IgD-negative memory B cell (primary cell): Measurements from ENCODE around the gene SP2. TPM values are rescaled to one million over a fixed set of nuclear protein-coding genes. Genes with fewer than 3 reads are reported as not detected.
A peak's percentile ranks its signal among the peaks of the same experiment; 100 is the strongest.

ENCODE experiments used
- H3K27ac Mint-ChIP-seq, 3 donors: one replicate each; pipeline ENCODE4 v1.8.0; 2020 to 2022; ENCODE audit warnings: mild to moderate bottlenecking in 3 of 3, mixed read lengths in 3 of 3, moderate library complexity in 1 of 3
- H3K27me3 Mint-ChIP-seq: one replicate; pipeline ENCODE4 v1.8.0; 2021; ENCODE audit warnings: mixed read lengths
- H3K36me3 Mint-ChIP-seq: one replicate; pipeline ENCODE4 v1.8.0; 2020; ENCODE audit warnings: mild to moderate bottlenecking, mixed read lengths
- H3K4me1 Mint-ChIP-seq, 3 donors: one replicate each; pipeline ENCODE4 v1.8.0; 2020 to 2022; ENCODE audit warnings: mixed read lengths in 3 of 3, mild to moderate bottlenecking in 1 of 3
- H3K4me3 Mint-ChIP-seq, 4 donors: one replicate each; pipeline ENCODE4 v1.8.0; 2020 to 2022; ENCODE audit warnings: mild to moderate bottlenecking in 4 of 4, mixed read lengths in 4 of 4, moderate library complexity in 3 of 4
- H3K9me3 Mint-ChIP-seq, 3 donors: one replicate each; pipeline ENCODE4 v1.8.0; 2020 to 2021; ENCODE audit warnings: mixed read lengths in 3 of 3, mild to moderate bottlenecking in 1 of 3
- polyA plus RNA-seq: library from polyadenylated mRNA; unstranded; fragments of 300-500 nt; fragmentation: Illumina TruSeq; gene quantifications from one replicate; pipeline ENCODE4 v1.2.3, GENCODE V29; 2021

SP2 gene
- polyA plus RNA-seq, 1 donor from 2014 or later: 13.7 TPM

DNA sequence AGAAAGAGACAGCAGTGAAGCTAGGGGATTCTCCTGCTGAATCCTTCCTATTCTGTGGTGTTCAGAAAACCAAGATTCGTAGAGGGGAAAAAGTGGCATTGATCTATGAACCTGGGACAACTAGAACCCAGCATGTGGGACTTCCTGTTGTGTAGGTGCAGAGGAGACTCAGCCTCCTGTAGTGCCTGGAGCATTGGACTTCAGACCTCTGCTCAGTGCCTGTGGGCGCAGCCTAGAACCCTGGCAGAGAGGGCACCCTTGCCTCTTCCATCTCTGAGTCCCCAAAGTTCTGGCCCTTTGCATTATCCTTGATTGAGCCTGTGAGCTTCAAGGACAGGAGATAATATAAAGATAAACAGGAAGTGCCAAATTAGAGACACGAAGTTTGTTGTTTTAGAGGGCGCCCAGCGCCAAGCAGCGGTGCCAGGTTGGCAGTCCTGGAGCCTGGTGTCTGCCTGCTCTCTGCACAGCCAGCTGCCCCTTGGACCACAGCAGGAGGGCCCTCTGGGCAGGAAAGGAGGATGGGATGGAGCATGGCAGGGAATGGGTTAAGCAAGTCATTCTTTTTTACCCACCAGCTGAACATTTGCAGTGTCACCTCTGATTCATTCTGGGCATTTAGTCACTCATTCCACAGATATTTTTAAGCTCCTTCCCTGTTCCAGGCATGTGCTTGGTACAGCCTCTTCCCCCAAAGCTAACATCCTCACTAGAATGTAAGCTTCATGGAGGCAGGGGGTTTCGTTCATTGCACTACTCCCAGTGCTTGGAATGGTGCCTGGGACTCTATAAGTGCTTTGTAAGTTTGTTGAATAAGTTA, 33.2 kb upstream of the SP2 start:
- no peaks in the 10 kb centered on the region for H3K9me3 Mint-ChIP-seq
- no peaks in the 10 kb centered on the region for H3K36me3 Mint-ChIP-seq
- peaks cover 22% of the 10 kb centered on the region for H3K27me3 Mint-ChIP-seq
- peaks cover 0 to 6% (median 0%) of the 10 kb centered on the region in 3 donors for H3K4me1 Mint-ChIP-seq
- H3K27ac Mint-ChIP-seq: no peak overlapping the region
- H3K4me3 Mint-ChIP-seq: no peak overlapping the region

- no peaks in the 10 kb centered on the region for H3K9me3 Mint-ChIP-seq
- H3K27ac Mint-ChIP-seq: no peak overlapping the region
- no peak overlapping the region for H3K4me3 Mint-ChIP-seq
- peaks cover 16% of the 10 kb centered on the region for H3K27me3 Mint-ChIP-seq
- no peaks in the 10 kb centered on the region for H3K36me3 Mint-ChIP-seq
- H3K4me1 Mint-ChIP-seq: peaks cover 0 to 6% (median 0%) of the 10 kb centered on the region in 3 donors
Observed at GRCh38 chr17:47864791-47865216, 31.2 kb upstream of the SP2 start.

DNA sequence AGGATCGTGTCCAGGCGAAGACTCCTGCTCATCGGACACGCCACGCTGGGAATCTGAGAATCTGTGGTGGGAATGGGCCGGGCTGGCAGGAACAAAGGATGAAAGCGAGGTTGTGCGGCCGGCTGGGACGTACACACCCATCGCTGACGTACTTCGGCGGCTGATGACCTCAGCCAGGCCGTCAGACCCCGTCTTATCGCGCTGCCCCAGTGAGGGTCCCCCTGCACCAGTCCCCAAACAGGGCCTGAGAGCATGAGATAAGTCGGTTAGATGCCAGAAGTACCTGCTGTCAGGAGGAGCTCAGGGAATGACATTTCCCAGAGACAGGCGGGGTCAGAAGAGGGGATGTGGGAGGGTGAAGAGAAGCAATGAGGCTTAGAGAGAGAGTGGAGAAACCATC, 29.1 kb upstream of the SP2 start:
- Mint-ChIP-seq H3K27ac (no peak overlapping the region), H3K4me3 (no peak overlapping the region), H3K9me3 (no peaks in the 10 kb centered on the region), H3K36me3 (no peaks in the 10 kb centered on the region), H3K4me1 (peaks cover 0 to 8% (median 5%) of the 10 kb centered on the region in 3 donors), H3K27me3 (peaks cover 18% of the 10 kb centered on the region)

DNA sequence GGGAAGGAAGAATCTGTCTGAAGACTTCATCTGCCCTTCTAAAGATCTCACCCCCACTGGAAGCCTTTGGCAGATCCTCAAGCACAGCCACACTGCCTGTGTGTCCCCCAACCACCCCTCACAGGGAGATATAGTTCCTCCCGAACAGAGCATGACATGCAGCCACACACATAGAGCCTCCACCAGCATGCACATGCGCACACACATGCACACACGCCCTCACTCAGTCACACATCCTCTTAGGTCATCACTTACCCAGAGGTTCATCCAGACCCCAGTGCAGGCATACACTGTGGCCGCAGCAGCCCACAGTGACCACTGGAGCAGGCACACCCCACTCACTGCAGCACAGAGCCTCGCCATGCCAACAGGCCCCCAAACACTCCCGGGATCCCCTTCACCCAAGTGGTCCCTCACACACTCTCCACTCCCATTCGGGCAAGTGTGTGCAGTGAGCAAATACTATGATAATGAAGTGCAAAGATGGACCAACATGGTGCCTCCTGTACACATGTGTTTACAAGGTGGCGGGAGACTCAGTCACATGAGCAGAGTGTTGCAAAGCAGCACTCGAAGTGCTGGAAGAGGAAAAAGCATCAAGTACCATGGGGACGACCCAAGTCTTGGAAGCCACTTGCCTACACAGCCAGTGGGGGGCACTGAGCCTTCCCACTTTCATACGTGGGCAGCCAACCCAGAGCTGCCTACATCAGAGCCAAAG, 28.1 kb upstream of the SP2 start:
- peaks cover 22% of the 10 kb centered on the region for H3K27me3 Mint-ChIP-seq
- no peaks in the 10 kb centered on the region for H3K36me3 Mint-ChIP-seq
- H3K9me3 Mint-ChIP-seq: no peaks in the 10 kb centered on the region
- peaks cover 0 to 7% (median 7%) of the 10 kb centered on the region in 3 donors for H3K4me1 Mint-ChIP-seq
- H3K4me3 Mint-ChIP-seq: no peak overlapping the region
- peak overlapping the region in 1 of 3 donors; percentile 29 for H3K27ac Mint-ChIP-seq

DNA sequence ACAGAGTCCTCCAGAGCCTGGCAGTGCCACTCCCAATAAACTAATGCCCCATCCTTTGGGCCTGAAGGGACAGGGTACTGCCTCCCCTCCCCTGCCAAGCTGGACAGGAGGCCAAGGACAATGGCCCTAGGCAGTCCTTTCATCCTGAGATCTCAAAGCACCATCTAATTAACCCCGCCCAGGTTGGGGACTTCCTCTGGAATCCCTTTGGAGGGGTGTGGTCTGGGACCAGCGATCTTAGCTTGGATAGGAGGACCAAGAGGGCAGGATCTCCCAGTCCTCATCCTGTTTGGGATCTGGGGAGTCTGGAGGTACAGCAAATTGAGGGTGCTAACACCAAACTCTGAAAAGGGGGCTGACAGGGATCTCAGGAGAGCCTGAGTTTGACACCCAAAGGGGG, 26.9 kb upstream of the SP2 start:
- H3K36me3 Mint-ChIP-seq: no peaks in the 10 kb centered on the region
- peaks cover 0 to 7% (median 7%) of the 10 kb centered on the region in 3 donors for H3K4me1 Mint-ChIP-seq
- no peak overlapping the region for H3K27ac Mint-ChIP-seq
- no peaks in the 10 kb centered on the region for H3K9me3 Mint-ChIP-seq
- H3K27me3 Mint-ChIP-seq: peaks cover 26% of the 10 kb centered on the region
- no peak overlapping the region for H3K4me3 Mint-ChIP-seq

DNA sequence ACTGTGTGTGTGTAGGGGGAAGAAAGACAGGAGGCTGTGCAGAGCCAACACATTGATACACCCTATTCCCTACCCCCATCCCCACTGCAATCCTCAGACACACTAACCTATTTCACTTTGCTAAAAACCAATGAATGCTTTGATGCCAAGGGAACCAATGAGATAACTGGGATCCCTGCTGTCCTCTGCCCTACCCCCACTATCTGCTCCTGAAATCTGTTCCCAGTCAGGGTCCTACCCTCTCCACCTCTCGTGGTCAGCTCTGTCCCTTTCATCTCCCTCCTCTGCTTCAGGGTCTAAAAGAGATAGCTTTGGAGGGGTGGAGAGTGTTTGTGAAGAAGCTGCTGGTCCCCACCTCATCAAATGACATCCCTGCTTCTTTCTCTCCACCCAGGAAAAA, 26.0 kb upstream of the SP2 start:
- Mint-ChIP-seq H3K4me1 (peaks cover 0 to 7% (median 5%) of the 10 kb centered on the region in 3 donors), H3K9me3 (no peaks in the 10 kb centered on the region), H3K4me3 (no peak overlapping the region), H3K27ac (no peak overlapping the region), H3K36me3 (no peaks in the 10 kb centered on the region), H3K27me3 (peaks cover 34% of the 10 kb centered on the region)

DNA sequence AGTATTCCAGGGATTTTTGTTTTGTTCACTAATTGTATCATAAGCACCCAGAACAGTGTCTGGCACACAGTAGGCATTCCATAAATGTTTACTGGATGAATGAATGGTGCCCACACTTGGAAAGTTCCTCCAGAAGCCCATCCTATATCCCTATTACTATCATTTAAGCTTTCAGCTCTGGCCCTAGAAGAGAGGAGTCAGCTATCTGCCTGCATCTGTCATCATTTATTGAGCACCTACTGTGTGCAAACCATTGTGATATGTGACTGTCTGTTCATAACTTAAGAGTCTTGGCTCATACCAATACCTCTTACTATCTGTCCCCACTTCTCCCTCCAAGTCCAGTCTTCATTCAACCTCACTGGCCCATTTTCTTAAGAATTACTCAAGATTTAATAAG, 25.0 kb upstream of the SP2 start:
- Mint-ChIP-seq H3K4me1 (peaks cover 0 to 7% (median 5%) of the 10 kb centered on the region in 3 donors), H3K27ac (no peak overlapping the region), H3K4me3 (no peak overlapping the region), H3K9me3 (peaks cover 0 to 2% (median 0%) of the 10 kb centered on the region in 3 donors), H3K36me3 (no peaks in the 10 kb centered on the region), H3K27me3 (peaks cover 40% of the 10 kb centered on the region)

DNA sequence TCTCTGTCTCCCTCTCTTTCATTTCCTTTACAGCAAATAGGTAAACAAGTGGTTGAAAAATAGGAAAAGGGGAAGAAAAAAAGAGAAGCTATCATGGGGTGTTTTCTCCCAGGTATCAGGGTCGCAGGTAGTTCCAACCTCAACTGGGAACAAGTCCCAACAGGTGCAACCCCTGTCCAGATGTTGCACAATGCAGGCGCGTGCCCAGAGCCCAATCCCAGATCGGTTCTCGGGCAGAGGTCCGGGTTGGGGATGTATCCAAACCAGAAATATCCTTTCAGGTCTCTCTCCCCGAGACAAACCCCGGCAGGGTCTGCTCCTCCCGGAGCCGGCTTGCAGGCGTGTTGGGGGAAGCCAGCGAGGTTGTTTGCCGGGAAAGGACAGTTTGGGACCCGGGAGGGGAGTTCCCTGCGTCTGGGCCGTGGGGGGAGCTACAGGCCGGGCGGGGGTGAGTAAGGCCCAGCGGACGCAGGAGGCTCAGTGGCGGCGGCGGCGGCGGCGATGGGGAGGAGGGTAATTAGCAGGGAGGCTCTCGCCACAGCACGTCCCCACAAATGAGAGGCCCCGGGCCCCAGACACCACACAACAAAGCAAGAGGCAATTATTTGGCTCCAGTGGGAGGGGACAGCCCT, 23.9 kb upstream of the SP2 start:
- Mint-ChIP-seq H3K4me3 (peak overlapping the region in 1 of 4 donors; percentile 66), H3K27ac (no peak overlapping the region), H3K4me1 (peaks cover 0 to 7% (median 5%) of the 10 kb centered on the region in 3 donors), H3K27me3 (peaks cover 38% of the 10 kb centered on the region), H3K36me3 (no peaks in the 10 kb centered on the region), H3K9me3 (peaks cover 0 to 2% (median 0%) of the 10 kb centered on the region in 3 donors)

GRCh38 chr17:47872651-47873161, 23.3 kb upstream of the SP2 start:
- H3K4me3 Mint-ChIP-seq: peak overlapping the region in 1 of 4 donors; percentile 68
- no peak overlapping the region for H3K27ac Mint-ChIP-seq
- H3K36me3 Mint-ChIP-seq: no peaks in the 10 kb centered on the region
- peaks cover 41% of the 10 kb centered on the region for H3K27me3 Mint-ChIP-seq
- peaks cover 0 to 2% (median 0%) of the 10 kb centered on the region in 3 donors for H3K9me3 Mint-ChIP-seq
- H3K4me1 Mint-ChIP-seq: peaks cover 0 to 7% (median 5%) of the 10 kb centered on the region in 3 donors

- H3K36me3 Mint-ChIP-seq: no peaks in the 10 kb centered on the region
- H3K27me3 Mint-ChIP-seq: peaks cover 43% of the 10 kb centered on the region
- no peak overlapping the region for H3K27ac Mint-ChIP-seq
Observed at GRCh38 chr17:47873200-47874090, 22.6 kb upstream of the SP2 start.

GRCh38 chr17:47875011-47875985, 20.7 kb upstream of the SP2 start:
- no peaks in the 10 kb centered on the region for H3K36me3 Mint-ChIP-seq
- H3K27ac Mint-ChIP-seq: no peak overlapping the region
- peaks cover 41% of the 10 kb centered on the region for H3K27me3 Mint-ChIP-seq
- peaks cover 0 to 7% (median 5%) of the 10 kb centered on the region in 3 donors for H3K4me1 Mint-ChIP-seq
- no peak overlapping the region for H3K4me3 Mint-ChIP-seq
- H3K9me3 Mint-ChIP-seq: peaks cover 0 to 2% (median 0%) of the 10 kb centered on the region in 3 donors

More at GRCh38 chr17:47873200-47874090, 22.6 kb upstream of the SP2 start:
- H3K4me3 Mint-ChIP-seq: peak overlapping the region in 1 of 4 donors; percentile 68
- peaks cover 0 to 7% (median 5%) of the 10 kb centered on the region in 3 donors for H3K4me1 Mint-ChIP-seq
- H3K9me3 Mint-ChIP-seq: peaks cover 0 to 2% (median 0%) of the 10 kb centered on the region in 3 donors

DNA sequence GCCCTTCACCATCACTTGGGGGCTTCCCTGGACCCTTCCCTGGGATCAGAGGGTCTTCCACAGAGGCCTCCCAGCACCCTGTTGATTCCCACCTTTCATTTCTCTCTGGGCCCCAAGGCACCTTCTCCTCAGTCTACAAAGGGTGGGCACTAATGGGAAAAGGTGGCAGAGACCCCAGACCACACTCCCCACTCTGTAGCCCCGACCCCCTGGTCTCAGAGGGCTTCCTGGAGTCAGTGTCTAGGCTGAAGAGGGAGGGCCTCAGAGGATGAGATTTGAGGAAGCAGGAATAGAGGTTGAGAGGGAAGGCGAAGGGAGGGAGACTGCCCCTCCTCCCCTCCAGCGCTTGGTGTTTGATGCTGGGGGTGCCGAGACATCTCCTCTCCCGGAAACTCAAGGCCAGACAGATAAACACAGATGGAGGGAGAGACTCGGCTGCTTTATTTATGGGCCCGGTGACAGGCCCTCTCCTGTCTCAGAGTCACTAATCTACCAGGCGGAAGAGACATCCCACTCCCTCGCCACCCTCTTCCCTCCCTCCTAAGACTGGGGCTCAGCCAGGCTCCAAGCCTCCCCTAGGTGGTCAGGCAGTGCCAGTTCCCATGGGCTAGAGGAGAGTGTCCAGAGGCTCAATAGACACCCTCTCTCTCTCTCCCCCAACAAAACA, 18.5 kb upstream of the SP2 start:
- Mint-ChIP-seq H3K36me3 (no peaks in the 10 kb centered on the region), H3K9me3 (peaks cover 0 to 2% (median 0%) of the 10 kb centered on the region in 3 donors), H3K4me3 (no peak overlapping the region), H3K27ac (no peak overlapping the region), H3K27me3 (peaks cover 34% of the 10 kb centered on the region), H3K4me1 (no peaks in the 10 kb centered on the region)
